Non-pigmented ciliary epithelial cell (primary cell): ENCODE results near the gene GPR142.

Source experiments
- DNase-seq: peaks from one replicate; pipeline ENCODE4 v3.0.0-alpha.2; 2010; ENCODE audit warnings: low read depth

Gene GPR142

GRCh38 chr17:74371653-74372147, 4.4 kb downstream of the GPR142 start:
- DNase-seq = no peak

- no peak for DNase-seq
Observed at GRCh38 chr17:74372426-74372825, 5.1 kb downstream of the GPR142 start.

GRCh38 chr17:74373838-74374606, 6.7 kb downstream of the GPR142 start:
- DNase-seq = no peak

GRCh38 chr17:74374858-74375257, 7.6 kb downstream of the GPR142 start:
- no peak for DNase-seq

- peak; percentile 6 for DNase-seq
Observed at GRCh38 chr17:74379495-74380085, 12.3 kb downstream of the GPR142 start.

GRCh38 chr17:74380086-74380958, 13.0 kb downstream of the GPR142 start:
- DNase-seq = no peak

GRCh38 chr17:74380959-74381808, 13.9 kb downstream of the GPR142 start:
- no peak for DNase-seq

GRCh38 chr17:74383141-74383540, 15.8 kb downstream of the GPR142 start:
- DNase-seq = no peak

- no peak for DNase-seq
Observed at GRCh38 chr17:74385201-74385600, 17.9 kb downstream of the GPR142 start.

GRCh38 chr17:74386386-74386785, 19.1 kb downstream of the GPR142 start:
- DNase-seq = no peak

- no peak for DNase-seq
Observed at GRCh38 chr17:74387365-74388218, 20.3 kb downstream of the GPR142 start.

- DNase-seq = no peak
Observed at GRCh38 chr17:74389084-74389753, 21.9 kb downstream of the GPR142 start.

GRCh38 chr17:74389937-74390679, 22.8 kb downstream of the GPR142 start:
- no peak for DNase-seq

- no peak for DNase-seq
Observed at GRCh38 chr17:74390680-74391653, 23.7 kb downstream of the GPR142 start.

GRCh38 chr17:74391771-74392170, 24.5 kb downstream of the GPR142 start:
- DNase-seq = no peak

GRCh38 chr17:74392848-74393247, 25.5 kb downstream of the GPR142 start:
- no peak for DNase-seq

- no peak for DNase-seq
Observed at GRCh38 chr17:74393346-74393942, 26.1 kb downstream of the GPR142 start.
